ENCODE data around the gene ALG12. TPM values are rescaled to one million over a fixed set of nuclear protein-coding genes. Genes with fewer than 3 reads are reported as not detected.
A peak's percentile ranks its signal among the peaks of the same experiment; 100 is the strongest.

Gene ALG12
- total and polyA plus RNA-seq, 2 of the 13 experiments (the other 11 are each of a cell fraction or from before 2014, with no cell fraction given) = 7.8 to 15.8 TPM

DNA sequence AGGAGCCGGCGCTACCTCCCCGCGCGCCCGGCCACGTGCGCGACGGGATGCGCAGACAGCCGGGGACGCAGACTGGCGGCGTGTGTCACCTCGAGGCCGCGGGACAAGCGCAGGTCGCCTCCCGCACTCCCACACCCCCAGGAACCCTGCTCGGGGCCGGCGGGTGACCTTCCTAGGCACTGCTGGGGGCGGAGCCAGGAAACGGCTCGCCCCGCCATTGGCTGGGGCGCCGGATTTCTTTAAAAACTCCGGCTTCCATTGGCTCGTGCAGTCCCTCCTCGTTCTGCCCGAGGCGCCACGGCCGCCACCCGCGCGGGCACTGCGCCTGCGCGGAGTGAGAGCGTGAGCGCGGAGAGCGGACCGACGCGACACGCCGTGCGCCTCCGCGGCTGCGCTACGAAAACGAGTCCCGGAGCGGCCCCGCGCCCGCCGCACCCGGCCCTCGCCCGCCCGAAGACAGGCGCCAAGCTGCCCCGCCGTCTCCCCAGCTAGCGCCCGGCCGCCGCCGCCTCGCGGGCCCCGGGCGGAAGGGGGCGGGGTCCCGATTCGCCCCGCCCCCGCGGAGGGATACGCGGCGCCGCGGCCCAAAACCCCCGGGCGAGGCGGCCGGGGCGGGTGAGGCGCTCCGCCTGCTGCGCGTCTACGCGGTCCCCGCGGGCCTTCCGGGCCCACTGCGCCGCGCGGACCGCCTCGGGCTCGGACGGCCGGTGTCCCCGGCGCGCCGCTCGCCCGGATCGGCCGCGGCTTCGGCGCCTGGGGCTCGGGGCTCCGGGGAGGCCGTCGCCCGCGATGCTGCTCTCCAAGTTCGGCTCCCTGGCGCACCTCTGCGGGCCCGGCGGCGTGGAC is 42.1 kb upstream of the ALG12 start, which contains the start of gene PIM3 (continued):
- TF ChIP-seq, protein P1, sequence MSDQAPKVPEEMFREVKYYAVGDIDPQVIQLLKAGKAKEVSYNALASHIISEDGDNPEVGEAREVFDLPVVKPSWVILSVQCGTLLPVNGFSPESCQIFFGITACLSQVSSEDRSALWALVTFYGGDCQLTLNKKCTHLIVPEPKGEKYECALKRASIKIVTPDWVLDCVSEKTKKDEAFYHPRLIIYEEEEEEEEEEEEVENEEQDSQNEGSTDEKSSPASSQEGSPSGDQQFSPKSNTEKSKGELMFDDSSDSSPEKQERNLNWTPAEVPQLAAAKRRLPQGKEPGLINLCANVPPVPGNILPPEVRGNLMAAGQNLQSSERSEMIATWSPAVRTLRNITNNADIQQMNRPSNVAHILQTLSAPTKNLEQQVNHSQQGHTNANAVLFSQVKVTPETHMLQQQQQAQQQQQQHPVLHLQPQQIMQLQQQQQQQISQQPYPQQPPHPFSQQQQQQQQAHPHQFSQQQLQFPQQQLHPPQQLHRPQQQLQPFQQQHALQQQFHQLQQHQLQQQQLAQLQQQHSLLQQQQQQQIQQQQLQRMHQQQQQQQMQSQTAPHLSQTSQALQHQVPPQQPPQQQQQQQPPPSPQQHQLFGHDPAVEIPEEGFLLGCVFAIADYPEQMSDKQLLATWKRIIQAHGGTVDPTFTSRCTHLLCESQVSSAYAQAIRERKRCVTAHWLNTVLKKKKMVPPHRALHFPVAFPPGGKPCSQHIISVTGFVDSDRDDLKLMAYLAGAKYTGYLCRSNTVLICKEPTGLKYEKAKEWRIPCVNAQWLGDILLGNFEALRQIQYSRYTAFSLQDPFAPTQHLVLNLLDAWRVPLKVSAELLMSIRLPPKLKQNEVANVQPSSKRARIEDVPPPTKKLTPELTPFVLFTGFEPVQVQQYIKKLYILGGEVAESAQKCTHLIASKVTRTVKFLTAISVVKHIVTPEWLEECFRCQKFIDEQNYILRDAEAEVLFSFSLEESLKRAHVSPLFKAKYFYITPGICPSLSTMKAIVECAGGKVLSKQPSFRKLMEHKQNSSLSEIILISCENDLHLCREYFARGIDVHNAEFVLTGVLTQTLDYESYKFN (CRISPR knock-in tag; conservative IDR thresholded peaks at IDR 0.05) = no peak
- TF ChIP-seq ZSCAN30 (CRISPR knock-in tag; IDR thresholded peaks at IDR 0.05) = peak; percentile 67; the same call in 1 of the 2 replicates
- TF ChIP-seq ZFP82 (CRISPR knock-in tag; IDR thresholded peaks at IDR 0.05; ENCODE audit: borderline replicate concordance) = no peak
- no peak for TF ChIP-seq RFXANK (CRISPR knock-in tag; IDR thresholded peaks at IDR 0.05)
- TF ChIP-seq, protein P2, sequence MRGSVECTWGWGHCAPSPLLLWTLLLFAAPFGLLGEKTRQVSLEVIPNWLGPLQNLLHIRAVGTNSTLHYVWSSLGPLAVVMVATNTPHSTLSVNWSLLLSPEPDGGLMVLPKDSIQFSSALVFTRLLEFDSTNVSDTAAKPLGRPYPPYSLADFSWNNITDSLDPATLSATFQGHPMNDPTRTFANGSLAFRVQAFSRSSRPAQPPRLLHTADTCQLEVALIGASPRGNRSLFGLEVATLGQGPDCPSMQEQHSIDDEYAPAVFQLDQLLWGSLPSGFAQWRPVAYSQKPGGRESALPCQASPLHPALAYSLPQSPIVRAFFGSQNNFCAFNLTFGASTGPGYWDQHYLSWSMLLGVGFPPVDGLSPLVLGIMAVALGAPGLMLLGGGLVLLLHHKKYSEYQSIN (CRISPR knock-in tag; IDR thresholded peaks at IDR 0.05; ENCODE audit: borderline replicate concordance) = no peak
- TF ChIP-seq, protein P3, sequence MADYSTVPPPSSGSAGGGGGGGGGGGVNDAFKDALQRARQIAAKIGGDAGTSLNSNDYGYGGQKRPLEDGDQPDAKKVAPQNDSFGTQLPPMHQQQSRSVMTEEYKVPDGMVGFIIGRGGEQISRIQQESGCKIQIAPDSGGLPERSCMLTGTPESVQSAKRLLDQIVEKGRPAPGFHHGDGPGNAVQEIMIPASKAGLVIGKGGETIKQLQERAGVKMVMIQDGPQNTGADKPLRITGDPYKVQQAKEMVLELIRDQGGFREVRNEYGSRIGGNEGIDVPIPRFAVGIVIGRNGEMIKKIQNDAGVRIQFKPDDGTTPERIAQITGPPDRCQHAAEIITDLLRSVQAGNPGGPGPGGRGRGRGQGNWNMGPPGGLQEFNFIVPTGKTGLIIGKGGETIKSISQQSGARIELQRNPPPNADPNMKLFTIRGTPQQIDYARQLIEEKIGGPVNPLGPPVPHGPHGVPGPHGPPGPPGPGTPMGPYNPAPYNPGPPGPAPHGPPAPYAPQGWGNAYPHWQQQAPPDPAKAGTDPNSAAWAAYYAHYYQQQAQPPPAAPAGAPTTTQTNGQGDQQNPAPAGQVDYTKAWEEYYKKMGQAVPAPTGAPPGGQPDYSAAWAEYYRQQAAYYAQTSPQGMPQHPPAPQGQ (CRISPR knock-in tag; IDR thresholded peaks at IDR 0.05; ENCODE audit: borderline replicate concordance) = no peak
- no peak for TF ChIP-seq NFE2L1 (CRISPR knock-in tag; IDR thresholded peaks at IDR 0.05; ENCODE audit: borderline replicate concordance)
- TF ChIP-seq ZMYM4 (CRISPR knock-in tag; IDR thresholded peaks at IDR 0.05) = peak; percentile 64; the same call in 1 of the 2 replicates
- no peak for TF ChIP-seq ZNF382 (CRISPR knock-in tag; IDR thresholded peaks at IDR 0.05; ENCODE audit: borderline replicate concordance)
- TF ChIP-seq HIVEP1 (CRISPR knock-in tag; IDR thresholded peaks at IDR 0.05) = no peak; the same call in 1 of the 2 replicates
- no peak for TF ChIP-seq MBD4 (IDR thresholded peaks at IDR 0.05; ENCODE audit: borderline replicate concordance, low read length)
- TF ChIP-seq, protein P4, sequence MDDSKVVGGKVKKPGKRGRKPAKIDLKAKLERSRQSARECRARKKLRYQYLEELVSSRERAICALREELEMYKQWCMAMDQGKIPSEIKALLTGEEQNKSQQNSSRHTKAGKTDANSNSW (CRISPR knock-in tag; IDR thresholded peaks at IDR 0.05; ENCODE audit: borderline replicate concordance) = no peak
- no peak for TF ChIP-seq IKZF4 (CRISPR knock-in tag; IDR thresholded peaks at IDR 0.05; ENCODE audit: borderline replicate concordance, low read depth, not compliant biosample characterization)
- TF ChIP-seq ELF4 (CRISPR knock-in tag; IDR thresholded peaks at IDR 0.05; ENCODE audit: borderline replicate concordance) = no peak
- TF ChIP-seq FOXC1 (CRISPR knock-in tag; IDR thresholded peaks at IDR 0.05; ENCODE audit: borderline replicate concordance) = no peak
- TF ChIP-seq DR1 (CRISPR knock-in tag; IDR thresholded peaks at IDR 0.05) = peak; percentile 89
- TF ChIP-seq ELF1 (CRISPR knock-in tag; IDR thresholded peaks at IDR 0.05) = peak; percentile 67
- TF ChIP-seq, protein P5, sequence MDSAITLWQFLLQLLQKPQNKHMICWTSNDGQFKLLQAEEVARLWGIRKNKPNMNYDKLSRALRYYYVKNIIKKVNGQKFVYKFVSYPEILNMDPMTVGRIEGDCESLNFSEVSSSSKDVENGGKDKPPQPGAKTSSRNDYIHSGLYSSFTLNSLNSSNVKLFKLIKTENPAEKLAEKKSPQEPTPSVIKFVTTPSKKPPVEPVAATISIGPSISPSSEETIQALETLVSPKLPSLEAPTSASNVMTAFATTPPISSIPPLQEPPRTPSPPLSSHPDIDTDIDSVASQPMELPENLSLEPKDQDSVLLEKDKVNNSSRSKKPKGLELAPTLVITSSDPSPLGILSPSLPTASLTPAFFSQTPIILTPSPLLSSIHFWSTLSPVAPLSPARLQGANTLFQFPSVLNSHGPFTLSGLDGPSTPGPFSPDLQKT (CRISPR knock-in tag; IDR thresholded peaks at IDR 0.05; ENCODE audit: borderline replicate concordance) = no peak
- peak; percentile 38; the same call in 1 of the 2 replicates for TF ChIP-seq KLF12 (CRISPR knock-in tag; IDR thresholded peaks at IDR 0.05; ENCODE audit: borderline replicate concordance)
- TF ChIP-seq ZNF782 (CRISPR knock-in tag; IDR thresholded peaks at IDR 0.05; ENCODE audit: borderline replicate concordance) = no peak
